ENCODE measurements around the gene CENPM.

Gene CENPM

DNA sequence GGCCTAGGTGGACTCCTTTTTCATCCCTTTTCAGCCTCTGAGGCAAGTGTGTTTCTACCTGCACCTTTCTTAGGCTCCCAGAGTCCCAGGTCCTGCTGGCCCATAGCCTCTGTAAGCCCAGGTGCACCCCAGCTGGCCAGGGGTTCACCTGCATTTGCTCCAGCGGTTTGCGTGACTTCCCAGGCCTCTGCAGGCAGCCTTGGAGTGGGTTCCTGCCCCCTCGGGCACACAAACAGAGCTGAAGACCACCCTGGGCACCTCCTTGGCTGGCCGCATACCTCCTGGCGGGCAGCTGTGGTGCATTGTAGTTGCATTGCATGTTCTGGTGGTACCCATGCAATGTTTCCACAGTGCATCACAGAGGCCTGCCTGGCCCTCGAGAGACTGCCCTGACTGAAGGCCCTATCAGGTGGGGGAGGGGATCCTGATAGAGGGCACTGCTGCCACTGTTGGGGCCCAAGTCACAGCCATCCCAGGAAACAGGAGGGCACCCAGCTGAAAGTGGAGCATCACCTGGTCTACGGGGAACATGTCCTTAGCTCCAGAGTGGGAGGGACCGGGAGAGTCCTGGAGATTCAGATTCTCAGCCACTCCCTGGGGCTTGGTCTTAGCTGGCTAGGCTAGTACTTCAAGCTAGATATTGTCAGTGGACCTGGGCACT lies 46.2 kb downstream of the CENPM start:
- no peak overlapping the region for H2AFZ ChIP-seq (ENCODE audit: low read depth)
- no peak overlapping the region for H3K27ac ChIP-seq
- no peak overlapping the region for H3K4me2 ChIP-seq
- H3K4me3 ChIP-seq (IDR thresholded peaks at IDR 0.05; ENCODE audit: insufficient read depth, low read depth, low read length) = no peak overlapping the region
- no peaks in the 10 kb centered on the region for H3K79me2 ChIP-seq (ENCODE audit: insufficient read depth, low read depth)
- H3K9ac ChIP-seq = no peak overlapping the region
- no peaks in the 10 kb centered on the region for H4K20me1 ChIP-seq (ENCODE audit: insufficient read depth)
- peaks cover 2% of the 10 kb centered on the region; the same call in 1 of the 2 replicates for H3K36me3 ChIP-seq (ENCODE audit: insufficient read depth)
- TF ChIP-seq, protein P1, sequence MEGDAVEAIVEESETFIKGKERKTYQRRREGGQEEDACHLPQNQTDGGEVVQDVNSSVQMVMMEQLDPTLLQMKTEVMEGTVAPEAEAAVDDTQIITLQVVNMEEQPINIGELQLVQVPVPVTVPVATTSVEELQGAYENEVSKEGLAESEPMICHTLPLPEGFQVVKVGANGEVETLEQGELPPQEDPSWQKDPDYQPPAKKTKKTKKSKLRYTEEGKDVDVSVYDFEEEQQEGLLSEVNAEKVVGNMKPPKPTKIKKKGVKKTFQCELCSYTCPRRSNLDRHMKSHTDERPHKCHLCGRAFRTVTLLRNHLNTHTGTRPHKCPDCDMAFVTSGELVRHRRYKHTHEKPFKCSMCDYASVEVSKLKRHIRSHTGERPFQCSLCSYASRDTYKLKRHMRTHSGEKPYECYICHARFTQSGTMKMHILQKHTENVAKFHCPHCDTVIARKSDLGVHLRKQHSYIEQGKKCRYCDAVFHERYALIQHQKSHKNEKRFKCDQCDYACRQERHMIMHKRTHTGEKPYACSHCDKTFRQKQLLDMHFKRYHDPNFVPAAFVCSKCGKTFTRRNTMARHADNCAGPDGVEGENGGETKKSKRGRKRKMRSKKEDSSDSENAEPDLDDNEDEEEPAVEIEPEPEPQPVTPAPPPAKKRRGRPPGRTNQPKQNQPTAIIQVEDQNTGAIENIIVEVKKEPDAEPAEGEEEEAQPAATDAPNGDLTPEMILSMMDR (conservative IDR thresholded peaks at IDR 0.05; ENCODE audit: low read depth, low read length) = no peak
- H3K27me3 ChIP-seq (ENCODE audit: insufficient read depth, low read depth) = no peaks in the 10 kb centered on the region
- no peaks in the 10 kb centered on the region for H3K4me1 ChIP-seq (ENCODE audit: low read depth, poor library complexity, severe bottlenecking)

DNA sequence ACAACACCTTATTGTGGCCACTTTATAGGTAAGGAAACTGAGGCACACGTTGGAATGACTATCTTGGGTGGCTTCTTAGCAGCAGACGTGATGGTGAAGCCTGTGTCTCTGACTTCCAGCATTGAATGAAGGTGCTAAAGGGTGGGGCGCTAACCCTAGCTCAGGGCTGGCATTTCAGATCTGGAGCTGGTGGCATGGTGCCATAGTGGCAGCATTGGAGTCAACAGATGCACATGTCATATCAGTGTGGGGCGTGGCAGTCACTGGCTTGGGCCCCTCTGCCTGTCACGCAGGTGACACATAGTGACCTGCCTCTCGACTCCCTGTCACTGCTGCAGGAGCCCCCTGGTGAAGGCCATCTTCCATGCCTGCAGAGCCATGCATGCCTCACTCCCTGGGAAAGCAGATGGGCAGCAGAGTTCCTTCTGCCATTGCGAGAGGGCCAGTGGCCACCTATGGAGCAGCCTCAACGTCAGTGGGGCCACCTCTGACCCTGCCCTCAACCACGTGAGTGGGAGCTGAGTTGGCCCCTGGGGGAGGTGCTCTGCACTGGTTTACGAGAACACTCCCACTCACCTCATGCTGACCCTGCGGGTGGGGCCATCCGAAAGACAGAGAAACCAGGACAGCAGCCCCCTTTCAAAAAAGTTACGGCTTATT lies 46.8 kb downstream of the CENPM start:
- Histone ChIP-seq H3K36me3 (ENCODE audit: insufficient read depth) (peaks cover 2% of the 10 kb centered on the region; the same call in 1 of the 2 replicates), H4K20me1 (ENCODE audit: insufficient read depth) (no peaks in the 10 kb centered on the region), H3K4me1 (ENCODE audit: low read depth, poor library complexity, severe bottlenecking) (no peaks in the 10 kb centered on the region), H3K27me3 (ENCODE audit: insufficient read depth, low read depth) (no peaks in the 10 kb centered on the region), H3K27ac (no peak overlapping the region), H3K4me3 (IDR thresholded peaks at IDR 0.05; ENCODE audit: insufficient read depth, low read depth, low read length) (no peak overlapping the region), H3K9ac (no peak overlapping the region), H2AFZ (ENCODE audit: low read depth) (no peak overlapping the region), H3K4me2 (no peak overlapping the region), H3K79me2 (ENCODE audit: insufficient read depth, low read depth) (no peaks in the 10 kb centered on the region)
- TF ChIP-seq, protein P1 (conservative IDR thresholded peaks at IDR 0.05; ENCODE audit: low read depth, low read length) = no peak

DNA sequence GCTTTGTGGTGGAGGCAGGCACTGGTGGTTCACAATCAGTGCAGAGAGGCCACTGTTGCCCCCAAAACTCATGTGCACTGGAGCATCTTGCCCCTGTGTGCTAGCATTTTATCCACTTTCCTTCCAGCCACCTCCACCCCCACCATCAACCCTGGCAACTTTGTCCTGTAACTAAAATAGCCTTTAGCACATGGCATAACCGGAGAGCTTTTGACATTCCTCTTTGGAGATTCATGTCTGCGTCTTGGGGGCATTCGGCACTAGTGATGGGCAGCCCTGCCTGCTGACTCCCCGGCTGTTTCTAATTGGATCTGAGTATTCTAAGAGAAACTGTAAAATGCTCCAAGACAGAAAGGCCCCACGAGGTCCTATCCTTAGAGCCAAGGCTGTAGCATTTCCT lies 47.8 kb downstream of the CENPM start:
- no peaks in the 10 kb centered on the region for H3K4me1 ChIP-seq (ENCODE audit: low read depth, poor library complexity, severe bottlenecking)
- no peaks in the 10 kb centered on the region for H3K27me3 ChIP-seq (ENCODE audit: insufficient read depth, low read depth)
- H3K79me2 ChIP-seq (ENCODE audit: insufficient read depth, low read depth) = no peaks in the 10 kb centered on the region
- H3K36me3 ChIP-seq (ENCODE audit: insufficient read depth) = peaks cover 2% of the 10 kb centered on the region; the same call in 1 of the 2 replicates
- no peak overlapping the region for H3K9ac ChIP-seq
- H3K27ac ChIP-seq = no peak overlapping the region
- TF ChIP-seq, protein P1 (conservative IDR thresholded peaks at IDR 0.05; ENCODE audit: low read depth, low read length) = no peak
- no peaks in the 10 kb centered on the region for H4K20me1 ChIP-seq (ENCODE audit: insufficient read depth)
- no peak overlapping the region for H3K4me3 ChIP-seq (IDR thresholded peaks at IDR 0.05; ENCODE audit: insufficient read depth, low read depth, low read length)
- no peak overlapping the region for H3K4me2 ChIP-seq
- no peak overlapping the region for H2AFZ ChIP-seq (ENCODE audit: low read depth)

- TF ChIP-seq, protein P1 (conservative IDR thresholded peaks at IDR 0.05; ENCODE audit: low read depth, low read length) = no peak
- Histone ChIP-seq H3K27me3 (ENCODE audit: insufficient read depth, low read depth) (no peaks in the 10 kb centered on the region), H3K27ac (no peak overlapping the region), H2AFZ (ENCODE audit: low read depth) (no peak overlapping the region), H3K4me3 (IDR thresholded peaks at IDR 0.05; ENCODE audit: insufficient read depth, low read depth, low read length) (no peak overlapping the region), H3K4me1 (ENCODE audit: low read depth, poor library complexity, severe bottlenecking) (no peaks in the 10 kb centered on the region), H4K20me1 (ENCODE audit: insufficient read depth) (no peaks in the 10 kb centered on the region), H3K4me2 (no peak overlapping the region), H3K79me2 (ENCODE audit: insufficient read depth, low read depth) (no peaks in the 10 kb centered on the region), H3K36me3 (ENCODE audit: insufficient read depth) (peaks cover 2% of the 10 kb centered on the region; the same call in 1 of the 2 replicates), H3K9ac (no peak overlapping the region)
Measured at GRCh38 chr22:41898645-41899044, 48.3 kb downstream of the CENPM start.

Data from KMS-11 (cell line).